Right cardiac atrium (tissue), 5 donors: Measurements from ENCODE around the gene ANKRD6. TPM values are rescaled to one million over a fixed set of nuclear protein-coding genes. Genes with fewer than 3 reads are reported as not detected.

Experiments
- ATAC-seq, 2 donors: fragments of 200-7000 bp; cut with Tn5 transposase; one replicate each; pipeline versions ENCODE4 v1.8.0 to v1.9.1; 2020; ENCODE audit warnings: moderate library complexity in 2 of 2, mild to moderate bottlenecking in 1 of 2
- DNase-seq, 3 donors: peaks; one replicate each; pipeline ENCODE4 v3.0.0-alpha.2; 2020
- H3K27ac ChIP-seq: one replicate; pipeline ENCODE4 v1.5.1; 2013; ENCODE audit warnings: mild to moderate bottlenecking, low read length, control low read depth, moderate library complexity
- H3K27me3 ChIP-seq: one replicate; pipeline ENCODE4 v1.6.1; 2013; ENCODE audit not compliant: control insufficient read depth, insufficient read depth
- H3K4me1 ChIP-seq: one replicate; pipeline ENCODE4 v1.6.1; 2013; ENCODE audit warnings: low read length; ENCODE audit not compliant: control insufficient read depth, insufficient read depth
- H3K4me3 ChIP-seq: one replicate; pipeline ENCODE4 v1.5.1; 2013; ENCODE audit warnings: low read length, control low read depth
- H3K9me3 ChIP-seq: one replicate; pipeline ENCODE4 v1.6.1; 2013; ENCODE audit warnings: low read length; ENCODE audit not compliant: control insufficient read depth
- WGBS: extraction: QIAGEN DNeasy Blood & Tissue Kit; methylation state at CpG from one replicate; pipeline ENCODE4 v1.1.7; 2013; 5-methylcytosine and 5-hydroxymethylcytosine counted together
- intact Hi-C, 4 donors: fragments of 100-400 bp; cut with DNase I; formaldehyde crosslinking; loops; one replicate each; pipeline versions ENCODE4 v1.11.0 to v1.14.0; 2022 to 2023
- polyA plus RNA-seq: library from polyadenylated mRNA; stranded (reverse); fragments of 200-250 nt; gene quantifications from one replicate; pipeline ENCODE4 v1.2.3, GENCODE V29; 2013
- total RNA-seq, 4 donors: library from RNA; stranded (reverse); fragmentation: NEBNext Ultra II Directional; extraction: Animal tissue kit (Norgen Biotek cat#: 25700); gene quantifications; one replicate each; pipeline ENCODE4 v1.2.1, GENCODE V29; 2021
- donor health status: healthy with polysubstance abuse.
- donor health status: DM: no; HTN: yes; CAD: no.
- donor health status: DM: no; HTN: no; CAD: no.
- donor health status: DM: no; HTN: yes; CAD: no; lungs with severe emphysema.
- donor health status: DM: yes; HTN: yes; CAD: no.

ANKRD6 gene
- total and polyA plus RNA-seq, 5 donors, result 6.7 to 22.8 (median 19.8) TPM

DNA sequence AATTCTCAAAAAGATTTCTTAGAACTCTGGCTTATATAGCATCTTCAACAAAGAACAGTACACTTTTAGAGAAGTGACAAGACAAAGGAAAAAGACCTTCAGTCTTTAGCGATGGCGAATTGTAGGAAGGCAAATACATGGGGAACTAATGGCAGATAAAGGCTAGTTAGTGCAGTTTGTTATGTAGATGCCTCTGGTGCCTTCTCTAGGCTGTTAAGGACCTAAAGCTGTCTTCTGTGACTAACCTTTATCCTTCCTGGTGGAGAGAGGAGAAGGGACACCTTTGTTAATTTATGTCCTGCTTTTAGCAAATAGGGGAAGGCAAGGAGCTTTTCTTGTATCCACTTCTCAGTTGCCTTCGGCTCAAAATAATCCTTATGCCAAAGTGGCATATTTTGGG, 7.2 kb downstream of the ANKRD6 start:
- DNase-seq, result no peak
- Histone ChIP-seq H3K27ac (no peak overlapping the region), H3K4me3 (no peak overlapping the region), H3K9me3 (no peaks in the 10 kb centered on the region), H3K4me1 (no peaks in the 10 kb centered on the region), H3K27me3 (no peaks in the 10 kb centered on the region)
- intact Hi-C loops, result no loop called here
- WGBS, result 99% methylated on average over 3 of the region's 3 CpGs
- ATAC-seq, result no peak

GRCh38 chr6:89443658-89444057, 10.7 kb downstream of the ANKRD6 start:
- intact Hi-C loops, result no loop called here
- Histone ChIP-seq H3K4me3 (no peak overlapping the region), H3K9me3 (no peaks in the 10 kb centered on the region), H3K27me3 (no peaks in the 10 kb centered on the region), H3K4me1 (no peaks in the 10 kb centered on the region), H3K27ac (no peak overlapping the region)
- DNase-seq (no peak), ATAC-seq (no peak)
- 49% methylated on average over 5 of the region's 5 CpGs for WGBS

GRCh38 chr6:89449193-89449592, 16.2 kb downstream of the ANKRD6 start:
- Histone ChIP-seq H3K27me3 (no peaks in the 10 kb centered on the region), H3K9me3 (no peaks in the 10 kb centered on the region), H3K27ac (no peak overlapping the region), H3K4me1 (no peaks in the 10 kb centered on the region), H3K4me3 (no peak overlapping the region)
- ATAC-seq, result no peak
- intact Hi-C loops, result no loop called here
- DNase-seq, result no peak
- WGBS, result 34% methylated on average over 1 of the region's 1 CpG

DNA sequence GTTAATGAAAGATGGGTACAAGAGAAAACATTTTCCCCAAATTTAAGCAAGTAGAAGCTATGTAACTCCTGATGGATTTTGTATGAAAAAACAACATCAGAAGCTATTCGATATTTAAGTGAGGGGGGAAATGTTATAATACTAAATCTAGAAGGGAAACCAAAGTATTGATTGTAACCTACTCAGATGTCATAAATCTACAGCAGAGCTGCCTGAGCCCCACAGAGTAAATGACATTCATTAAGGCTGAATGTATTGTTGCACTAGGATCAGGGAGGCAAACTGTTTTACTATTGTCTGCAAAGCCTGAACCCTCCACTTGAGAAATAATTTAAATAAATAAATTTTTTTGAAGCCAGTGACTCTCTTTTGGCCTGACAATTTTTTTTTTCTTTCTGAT, 19.3 kb downstream of the ANKRD6 start:
- intact Hi-C loops, result no loop called here
- no peaks in the 10 kb centered on the region for H3K9me3 ChIP-seq
- H3K4me1 ChIP-seq, result no peaks in the 10 kb centered on the region
- WGBS, result 91% methylated on average over 1 of the region's 1 CpG
- DNase-seq (no peak), ATAC-seq (no peak)
- H3K4me3 ChIP-seq, result no peak overlapping the region
- no peak overlapping the region for H3K27ac ChIP-seq
- no peaks in the 10 kb centered on the region for H3K27me3 ChIP-seq

DNA sequence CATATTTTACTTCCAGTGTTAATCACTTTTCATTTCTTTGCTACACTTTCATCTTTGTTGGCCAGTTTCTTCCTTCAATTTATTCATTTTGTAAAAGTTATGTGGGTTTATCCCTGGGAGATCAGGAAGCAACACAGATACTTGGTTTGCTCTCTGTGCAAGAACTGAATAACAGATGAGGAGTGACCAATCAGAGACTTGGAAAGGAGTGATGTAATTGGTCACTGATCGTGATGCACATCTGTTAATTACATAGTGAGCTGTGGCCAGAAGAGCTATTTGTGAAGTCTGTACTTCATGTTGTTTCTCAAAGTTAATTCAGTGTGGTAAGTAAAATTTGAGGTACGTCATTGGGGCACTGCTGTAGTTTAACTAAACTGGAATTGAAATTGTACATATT, 21.3 kb downstream of the ANKRD6 start:
- no peaks in the 10 kb centered on the region for H3K27me3 ChIP-seq
- H3K4me3 ChIP-seq, result no peak overlapping the region
- H3K9me3 ChIP-seq, result no peaks in the 10 kb centered on the region
- ATAC-seq (no peak), DNase-seq (no peak)
- no peak overlapping the region for H3K27ac ChIP-seq
- WGBS, result 72% methylated on average over 2 of the region's 2 CpGs
- intact Hi-C loops, result no loop called here
- H3K4me1 ChIP-seq, result no peaks in the 10 kb centered on the region

DNA sequence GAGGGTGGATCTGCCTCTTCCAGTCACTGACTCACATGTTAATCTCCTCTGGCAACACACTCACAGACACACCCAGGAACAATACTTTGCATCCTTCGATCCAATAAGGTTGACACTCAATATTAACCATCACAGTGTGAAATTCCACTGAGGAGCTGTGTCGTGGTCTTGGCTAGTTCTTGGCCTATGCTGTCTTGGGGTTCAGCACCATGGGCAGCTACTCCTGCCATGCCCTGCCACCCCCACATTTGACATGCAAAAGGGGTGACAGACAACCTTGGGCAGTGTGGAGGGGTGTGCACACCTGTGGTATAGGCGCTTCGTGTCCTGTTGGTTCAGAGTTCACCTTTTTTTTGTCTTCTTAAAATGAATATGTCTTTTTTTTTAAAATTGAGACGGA, 25.8 kb downstream of the ANKRD6 start:
- DNase-seq (no peak), ATAC-seq (no peak)
- intact Hi-C loops, result no loop called here
- Histone ChIP-seq H3K27ac (no peak overlapping the region), H3K4me1 (no peaks in the 10 kb centered on the region), H3K4me3 (no peak overlapping the region), H3K27me3 (no peaks in the 10 kb centered on the region), H3K9me3 (no peaks in the 10 kb centered on the region)
- WGBS, result 87% methylated on average over 5 of the region's 5 CpGs

DNA sequence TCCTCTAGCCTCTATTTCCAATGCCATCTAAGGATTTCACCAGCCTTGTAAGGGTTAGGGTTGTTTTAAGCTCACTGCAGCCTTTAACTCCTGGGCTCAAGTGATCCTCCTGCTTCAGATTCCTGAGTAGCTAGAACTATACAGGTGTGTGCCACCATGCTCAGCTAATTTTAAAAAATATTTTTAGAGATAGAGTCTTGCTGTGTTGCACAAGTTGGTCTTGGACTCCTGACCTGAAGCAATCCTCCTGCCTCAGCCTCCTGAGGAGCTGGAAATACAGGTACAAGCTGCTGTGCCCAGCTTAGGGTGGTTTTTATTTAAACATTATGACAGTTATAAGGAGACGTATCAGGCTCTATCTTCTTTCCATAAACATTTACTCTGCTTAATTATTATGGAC, 26.5 kb downstream of the ANKRD6 start:
- no peaks in the 10 kb centered on the region for H3K9me3 ChIP-seq
- DNase-seq, result no peak
- no peak for ATAC-seq
- no peak overlapping the region for H3K27ac ChIP-seq
- intact Hi-C loops, result no loop called here
- H3K4me3 ChIP-seq, result no peak overlapping the region
- 94% methylated on average over 1 of the region's 1 CpG for WGBS
- no peaks in the 10 kb centered on the region for H3K4me1 ChIP-seq
- H3K27me3 ChIP-seq, result no peaks in the 10 kb centered on the region

DNA sequence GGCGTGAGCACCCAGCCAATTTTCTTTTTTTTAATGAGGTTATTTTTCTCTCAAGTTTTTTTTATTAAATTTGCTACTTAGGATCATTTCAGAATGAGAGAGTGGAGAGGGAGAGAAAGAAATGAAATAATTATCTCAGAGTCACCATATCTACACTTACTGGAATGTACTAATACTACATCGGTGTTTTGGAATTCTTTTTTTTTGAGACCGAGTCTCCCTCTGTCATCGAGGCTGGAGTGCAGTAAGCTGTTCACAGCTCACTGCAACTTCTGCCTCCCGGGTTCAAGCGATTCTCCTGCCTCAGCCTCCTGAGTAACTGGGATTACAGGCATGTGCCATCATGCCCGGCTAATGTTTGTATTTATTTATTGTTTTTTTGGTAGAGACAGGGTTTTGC, 27.8 kb downstream of the ANKRD6 start:
- no peaks in the 10 kb centered on the region for H3K27me3 ChIP-seq
- DNase-seq, result no peak
- no peak overlapping the region for H3K4me3 ChIP-seq
- ATAC-seq, result peak in 1 of 2 donors; percentile 51
- no peaks in the 10 kb centered on the region for H3K4me1 ChIP-seq
- no peaks in the 10 kb centered on the region for H3K9me3 ChIP-seq
- no peak overlapping the region for H3K27ac ChIP-seq
- 59% methylated on average over 7 of the region's 7 CpGs for WGBS
- intact Hi-C loops, result no loop called here

- H3K9me3 ChIP-seq, result no peaks in the 10 kb centered on the region
Measured at GRCh38 chr6:89462503-89462902, 29.6 kb downstream of the ANKRD6 start.

GRCh38 chr6:89464295-89464694, 31.3 kb downstream of the ANKRD6 start:
- WGBS, result 64% methylated on average over 2 of the region's 2 CpGs
- Histone ChIP-seq H3K4me1 (no peaks in the 10 kb centered on the region), H3K4me3 (no peak overlapping the region), H3K27ac (no peak overlapping the region), H3K27me3 (no peaks in the 10 kb centered on the region), H3K9me3 (no peaks in the 10 kb centered on the region)
- DNase-seq, result no peak
- intact Hi-C loops, result no loop called here
- ATAC-seq, result no peak

More at GRCh38 chr6:89462503-89462902, 29.6 kb downstream of the ANKRD6 start:
- WGBS, result 72% methylated on average over 2 of the region's 2 CpGs
- Histone ChIP-seq H3K4me1 (no peaks in the 10 kb centered on the region), H3K4me3 (no peak overlapping the region), H3K27me3 (no peaks in the 10 kb centered on the region), H3K27ac (no peak overlapping the region)
- DNase-seq, result no peak
- intact Hi-C loops, result no loop called here
- no peak for ATAC-seq

- intact Hi-C loops, result no loop called here
- Histone ChIP-seq H3K27ac (no peak overlapping the region), H3K4me1 (no peaks in the 10 kb centered on the region), H3K9me3 (no peaks in the 10 kb centered on the region), H3K27me3 (no peaks in the 10 kb centered on the region), H3K4me3 (no peak overlapping the region)
- DNase-seq (no peak), ATAC-seq (no peak)
- WGBS, result 100% methylated on average over 1 of the region's 1 CpG
Measured at GRCh38 chr6:89467437-89467836, 34.5 kb downstream of the ANKRD6 start.

DNA sequence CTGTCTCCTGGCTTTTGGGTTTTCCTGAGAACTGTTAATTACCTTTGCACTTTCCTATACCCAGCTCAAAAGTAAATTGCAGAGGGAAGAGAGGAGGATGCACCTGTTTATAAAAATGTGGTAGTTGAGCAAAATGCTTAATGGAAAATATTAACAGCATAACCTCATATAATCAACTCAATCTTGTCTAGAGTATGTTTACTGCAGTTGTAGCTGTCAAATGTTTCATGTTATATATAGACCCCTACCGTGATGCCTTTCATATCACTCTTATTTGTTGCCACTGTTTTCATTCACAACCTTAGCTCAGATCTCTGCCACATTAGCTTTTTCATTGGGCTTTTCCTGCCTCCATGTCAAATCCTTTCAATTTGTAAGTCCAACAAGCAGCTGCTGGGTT, 36.0 kb downstream of the ANKRD6 start:
- WGBS, result 40% methylated on average over 1 of the region's 1 CpG
- H3K4me3 ChIP-seq, result no peak overlapping the region
- no peaks in the 10 kb centered on the region for H3K9me3 ChIP-seq
- H3K4me1 ChIP-seq, result peaks cover under 1% of the 10 kb centered on the region
- no peak overlapping the region for H3K27ac ChIP-seq
- intact Hi-C loops, result no loop called here
- no peak for DNase-seq
- no peaks in the 10 kb centered on the region for H3K27me3 ChIP-seq
- ATAC-seq, result no peak
